GM18505 (cell line): ENCODE data around the gene ACTL6B.
"Not testable (repeated sequence)": the region's sequence is repeated elsewhere in the genome, so short reads cannot be mapped to it uniquely, and the experiment has no call there.

Experiments used
- ATAC-seq: cut with Tn5 transposase; IDR thresholded peaks from one replicate; pipeline ENCODE4 v1.9.1; 2021; ENCODE audit not compliant: unreplicated experiment
- POLR2A ChIP-seq: IDR thresholded peaks from 4 replicates; pipeline ENCODE4 v1.6.1; 2011; ENCODE audit warnings: borderline replicate concordance; ENCODE audit not compliant: insufficient read depth, insufficient read length; ENCODE audit errors: extremely low read depth

Gene ACTL6B

DNA sequence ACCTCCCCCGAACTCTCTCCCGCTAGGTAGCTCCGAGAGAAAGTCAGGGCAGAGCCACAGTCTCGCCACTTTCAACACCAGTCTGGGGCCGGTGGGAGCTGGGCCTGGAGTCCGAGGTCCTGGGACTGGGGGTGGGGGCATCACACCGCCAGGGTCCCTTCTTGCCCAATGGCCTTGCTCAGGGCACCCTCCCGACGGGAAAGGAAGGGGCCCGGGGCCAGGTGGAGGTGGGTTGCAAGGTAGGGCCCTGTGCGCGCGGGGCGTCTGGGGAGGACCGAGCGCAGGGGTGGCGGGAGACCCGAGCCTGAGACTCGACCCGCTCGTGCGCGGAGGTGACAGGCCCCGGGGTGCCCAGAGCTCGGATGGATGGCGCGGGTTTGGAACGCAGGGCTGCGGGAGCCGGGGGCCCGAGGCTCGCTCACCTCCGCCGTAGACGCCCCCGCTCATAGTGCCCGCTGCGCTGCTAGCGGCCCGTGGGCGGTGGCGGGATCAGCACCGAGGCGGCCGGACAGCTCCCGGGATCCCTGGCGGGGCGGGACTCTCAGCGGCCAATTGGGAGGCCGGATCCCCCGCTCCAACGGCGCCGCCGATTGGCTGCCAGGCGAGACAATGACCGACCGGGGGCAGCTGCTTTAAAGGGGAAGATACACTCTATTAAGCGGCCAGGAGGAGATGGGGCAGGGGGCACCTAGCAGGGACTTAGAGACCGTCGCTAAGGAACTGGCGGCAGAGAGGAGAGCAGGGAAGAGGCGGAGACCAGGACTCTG, at the start of gene ACTL6B:
Gene ACTL6B (minus strand): TSS at position 541 of the 767 bp plus-strand sequence. CDS start 94 bp downstream, at position 447.
- no peak for TF ChIP-seq POLR2A
- no peak for ATAC-seq

DNA sequence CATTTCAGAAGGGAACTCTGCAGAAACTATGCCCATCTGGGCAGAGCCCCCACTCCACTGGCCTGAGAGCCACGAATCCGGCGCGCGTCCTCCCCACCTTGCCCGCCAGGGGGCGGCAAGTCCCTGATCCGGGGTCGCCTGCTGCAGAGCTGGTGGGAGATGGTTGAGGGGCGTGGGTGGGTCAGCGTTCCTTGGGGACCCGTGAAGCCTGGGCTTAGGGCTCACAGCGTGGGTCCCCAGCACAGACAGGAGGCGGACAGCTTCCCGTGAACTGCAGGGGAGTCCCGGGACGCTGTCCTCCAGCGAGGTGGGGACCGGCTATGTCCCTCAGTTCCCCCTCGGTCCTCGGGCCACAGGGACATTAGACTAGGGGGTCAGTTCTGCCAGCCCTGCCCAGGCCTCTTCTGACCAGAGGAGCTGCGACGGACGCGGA, 49.1 kb upstream of the ACTL6B start:
- no peak for TF ChIP-seq POLR2A
- ATAC-seq = peak; percentile 47

DNA sequence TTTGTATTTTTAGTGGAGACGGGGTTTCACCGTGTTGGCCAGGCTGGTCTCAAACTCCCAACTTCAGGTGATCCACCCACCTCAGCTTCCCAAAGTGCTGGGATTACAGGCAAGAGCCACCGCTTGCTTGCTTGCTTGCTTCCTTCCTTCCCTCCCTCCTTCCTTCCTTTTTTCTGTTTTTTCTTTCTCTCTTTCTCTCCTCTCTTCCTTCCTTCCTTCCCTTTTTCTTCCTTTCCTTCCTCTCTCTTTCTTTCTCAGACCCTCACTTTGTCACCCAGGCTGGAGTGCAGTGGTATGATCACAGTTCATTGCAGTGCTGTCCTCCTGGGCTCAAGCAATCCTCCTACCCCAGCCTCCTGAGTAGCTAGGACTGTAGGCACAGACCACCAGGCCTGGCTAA, 44.8 kb upstream of the ACTL6B start:
- not testable (repeated sequence) for ATAC-seq

DNA sequence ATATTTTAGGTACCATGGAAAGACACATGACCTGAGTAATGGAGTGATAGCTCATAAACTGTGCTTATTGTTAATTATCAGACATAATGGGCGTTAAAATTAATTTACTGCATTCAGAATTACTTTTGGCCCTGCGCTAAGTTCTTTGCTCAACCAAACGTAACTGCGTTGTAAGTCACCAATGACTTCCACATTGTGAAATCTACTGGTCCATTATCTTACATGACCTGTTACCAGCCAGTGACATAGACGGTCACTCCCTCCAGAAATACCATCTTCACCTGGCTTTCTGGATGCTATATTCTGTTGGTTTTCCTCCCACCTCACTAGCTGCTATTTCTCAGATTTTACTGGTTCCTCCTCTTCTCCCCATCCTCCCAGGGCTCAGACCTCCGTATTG, 42.8 kb upstream of the ACTL6B start:
- TF ChIP-seq POLR2A = no peak
- no peak for ATAC-seq

DNA sequence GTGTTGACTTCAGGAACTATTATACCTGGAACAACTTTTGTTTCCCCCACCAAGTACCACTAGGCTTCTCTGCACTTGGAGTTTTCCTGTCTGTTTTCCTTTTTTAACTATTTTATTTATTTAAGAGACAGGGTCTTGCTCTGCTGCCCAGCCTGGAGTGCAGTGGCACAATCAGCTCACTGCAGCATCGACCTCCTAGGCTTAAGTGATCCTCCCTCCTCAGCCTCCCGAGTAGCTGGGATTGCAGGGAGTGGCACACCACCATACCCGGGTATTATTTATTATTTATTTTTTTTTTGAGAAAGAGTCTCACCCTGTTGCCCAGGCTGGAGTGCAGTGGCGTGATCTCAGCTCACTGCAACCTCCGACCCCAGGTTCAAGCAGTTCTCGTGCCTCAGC, 39.9 kb upstream of the ACTL6B start:
- ATAC-seq = no peak
- TF ChIP-seq POLR2A = no peak

DNA sequence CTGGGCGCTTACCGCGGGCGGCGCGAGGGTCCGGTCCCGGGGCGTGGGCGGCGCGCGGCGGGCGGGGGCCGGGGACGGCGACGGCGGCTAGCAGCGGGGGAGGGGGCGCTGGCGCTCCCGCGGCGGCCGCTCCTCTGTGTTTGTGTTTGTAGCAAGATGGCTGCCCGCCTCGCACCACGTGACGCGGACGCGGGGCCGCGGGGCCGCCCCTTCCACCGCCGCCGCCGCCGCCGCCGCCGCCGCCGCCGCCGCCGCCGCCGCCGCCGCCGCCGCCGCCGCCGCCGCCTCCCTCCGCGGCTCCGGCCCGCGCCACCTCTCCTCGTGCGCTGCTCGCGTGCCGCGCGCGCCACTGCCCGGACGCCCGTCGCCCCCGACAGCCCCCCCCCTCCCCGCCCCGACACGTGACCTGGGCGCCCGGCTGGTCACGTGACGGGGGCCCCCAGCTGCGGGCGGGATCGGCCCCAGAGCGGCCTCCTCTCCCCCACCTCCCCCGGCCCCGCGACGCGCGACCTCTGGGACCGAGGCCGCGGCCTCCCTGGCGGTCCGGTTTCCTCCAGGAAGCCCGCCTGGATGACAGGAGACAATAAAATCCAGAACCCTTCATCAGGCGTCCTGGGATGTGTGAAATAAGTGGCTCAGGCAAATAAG, 38.0 kb upstream of the ACTL6B start, which contains the start of gene GIGYF1:
Gene GIGYF1 (minus strand): TSS at position 153 of the 648 bp plus-strand sequence. CDS start 6,012 bp downstream, outside the sequence.
- ATAC-seq = peak; percentile 40

DNA sequence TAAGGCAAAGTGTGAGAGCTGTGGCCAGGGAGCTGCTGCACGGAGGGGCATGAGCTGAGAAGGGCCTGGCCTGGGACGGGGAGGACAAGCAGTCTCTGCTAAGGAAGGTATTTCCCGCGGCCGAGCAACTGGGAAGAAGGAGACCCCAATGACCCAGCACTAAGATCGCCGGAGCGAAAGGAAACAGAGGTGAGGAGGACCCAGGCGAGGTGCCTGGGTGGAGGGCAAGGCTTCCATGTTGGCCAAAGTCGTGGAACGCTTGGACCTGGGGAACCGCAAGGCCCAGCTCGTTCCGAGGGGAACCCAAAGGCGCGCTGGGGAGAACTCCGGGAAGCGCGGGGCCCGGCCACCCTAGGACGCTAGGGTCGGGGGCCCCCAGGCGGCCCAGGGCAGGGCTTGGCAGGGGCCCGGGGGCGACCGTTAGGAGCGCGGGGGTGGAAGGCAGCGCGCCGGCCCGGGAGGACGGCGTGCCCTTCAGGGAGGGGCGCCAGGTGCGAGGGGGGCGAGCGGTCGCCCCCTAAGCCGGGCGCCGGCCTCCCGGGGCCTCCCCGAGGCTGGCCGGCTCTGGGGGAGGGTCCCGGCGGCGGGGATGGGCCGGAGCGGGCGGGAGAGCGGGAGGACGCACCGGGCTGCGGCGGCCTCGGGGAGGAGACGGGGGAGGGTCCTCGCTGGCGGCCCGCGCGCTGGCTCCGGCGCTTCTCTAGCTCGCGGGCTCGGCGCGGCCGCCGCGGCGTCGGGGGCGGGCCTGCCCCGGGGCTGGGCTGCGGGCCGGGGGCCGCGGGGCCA, 37.3 kb upstream of the ACTL6B start:
- no peak for TF ChIP-seq POLR2A
- ATAC-seq = peak; percentile 31

More for the DNA sequence above, 38.0 kb upstream of the ACTL6B start, which contains the start of gene GIGYF1:
- no peak for TF ChIP-seq POLR2A

DNA sequence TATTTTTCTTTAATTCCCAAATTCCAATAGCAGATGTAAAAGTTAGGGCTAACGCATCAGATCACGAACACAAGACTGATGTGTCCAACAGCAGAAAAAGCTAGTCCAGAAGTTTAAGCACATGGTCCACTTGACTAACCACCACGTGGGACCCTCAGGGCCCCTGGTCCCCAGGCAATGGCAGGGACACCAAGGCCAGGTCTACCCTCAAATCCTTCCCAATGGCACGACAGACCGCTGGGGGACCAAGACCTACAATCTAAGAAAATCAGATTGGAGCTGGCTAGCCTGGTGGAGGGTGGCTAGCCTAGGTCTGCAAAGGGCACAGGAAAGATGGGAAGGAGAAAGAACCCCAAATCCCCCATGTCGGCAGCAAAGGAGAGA, 36.3 kb upstream of the ACTL6B start:
- no peak for TF ChIP-seq POLR2A
- ATAC-seq = no peak

DNA sequence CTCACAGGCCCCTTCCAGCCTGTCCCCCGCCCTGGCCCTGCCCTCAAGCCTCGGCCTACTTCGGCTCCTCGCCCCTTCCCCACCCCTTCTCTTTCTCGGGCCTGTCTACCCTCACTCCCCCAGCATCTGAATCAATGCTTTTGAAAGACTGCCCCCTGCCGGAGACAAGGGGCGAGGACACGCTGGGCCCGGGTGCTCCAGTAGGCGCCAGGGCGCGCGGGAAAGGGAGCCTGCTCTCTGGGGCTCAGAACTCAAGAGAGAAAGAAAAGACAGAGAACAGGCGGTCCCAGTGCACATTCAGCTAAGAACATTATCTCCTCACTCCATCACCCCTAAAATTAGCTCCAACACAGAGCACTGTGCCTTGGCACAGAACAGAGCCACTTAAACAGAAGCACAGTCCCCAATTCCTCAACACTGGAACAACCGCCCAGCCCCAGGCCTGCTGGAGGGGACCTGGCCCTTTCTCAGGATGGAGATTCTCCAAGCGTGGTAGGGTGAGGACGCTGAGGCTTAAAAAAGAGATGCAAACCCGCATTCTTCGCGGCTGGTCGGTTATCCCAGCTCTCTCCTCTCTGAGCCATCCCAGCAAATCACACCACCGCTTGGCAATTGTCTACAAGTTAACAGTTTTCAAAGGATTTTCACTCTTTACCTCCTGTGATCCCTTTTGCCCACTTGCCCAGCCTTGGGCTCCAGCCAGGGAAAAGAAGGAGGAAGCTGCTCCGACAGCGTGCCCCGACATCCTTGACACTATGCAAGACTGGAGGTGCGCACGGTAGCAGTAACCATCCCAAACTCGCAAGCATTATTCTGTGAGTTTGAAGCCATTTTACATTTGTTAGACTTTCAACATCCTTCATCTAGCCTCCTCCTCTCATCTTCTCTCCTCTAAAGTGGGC, 35.7 kb upstream of the ACTL6B start:
- no peak for ATAC-seq
- TF ChIP-seq POLR2A = no peak

DNA sequence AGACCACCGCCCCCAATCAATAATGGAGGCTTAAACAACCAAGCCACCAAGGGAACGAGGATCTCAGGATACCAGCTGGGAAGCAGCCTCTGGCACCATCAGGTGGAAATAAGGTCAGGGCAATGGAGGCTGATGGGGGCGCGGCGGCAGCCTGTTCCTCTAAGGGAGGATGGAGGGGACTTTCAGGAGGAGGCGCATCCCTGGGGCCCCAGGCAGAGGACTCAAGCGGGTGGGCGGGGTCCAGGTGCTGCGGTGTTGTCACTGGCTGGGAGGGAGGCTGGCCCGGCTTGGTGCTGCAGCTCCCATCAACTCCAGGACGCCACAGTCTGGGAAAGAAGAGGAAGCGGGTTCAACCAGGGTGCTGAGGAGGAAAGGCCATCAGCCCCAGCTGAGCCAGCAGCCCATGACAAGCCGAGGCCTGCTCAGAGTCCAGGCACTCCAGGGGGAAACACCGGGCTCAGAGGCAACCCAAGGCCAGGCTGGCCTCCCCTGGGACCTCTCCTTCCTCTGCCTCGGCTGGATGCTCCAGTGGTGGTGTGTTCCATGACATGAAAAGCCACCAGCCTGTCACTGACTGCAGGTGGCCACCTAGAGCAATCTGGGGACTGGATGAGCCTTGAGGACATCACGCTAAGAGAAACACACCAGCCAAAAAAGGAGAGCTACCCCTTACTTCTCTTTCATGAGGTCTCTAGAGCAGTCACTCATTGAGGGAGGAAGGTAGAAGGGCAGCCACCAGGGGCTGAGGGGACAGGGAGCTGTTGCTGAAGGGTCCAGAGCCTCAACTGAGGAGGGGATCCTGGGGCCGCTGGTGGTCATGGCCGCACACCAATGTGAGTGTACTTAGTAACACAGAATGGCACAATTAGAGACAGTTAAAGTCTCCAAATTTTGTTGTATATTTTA, 33.2 kb upstream of the ACTL6B start:
- no peak for TF ChIP-seq POLR2A
- ATAC-seq = no peak

DNA sequence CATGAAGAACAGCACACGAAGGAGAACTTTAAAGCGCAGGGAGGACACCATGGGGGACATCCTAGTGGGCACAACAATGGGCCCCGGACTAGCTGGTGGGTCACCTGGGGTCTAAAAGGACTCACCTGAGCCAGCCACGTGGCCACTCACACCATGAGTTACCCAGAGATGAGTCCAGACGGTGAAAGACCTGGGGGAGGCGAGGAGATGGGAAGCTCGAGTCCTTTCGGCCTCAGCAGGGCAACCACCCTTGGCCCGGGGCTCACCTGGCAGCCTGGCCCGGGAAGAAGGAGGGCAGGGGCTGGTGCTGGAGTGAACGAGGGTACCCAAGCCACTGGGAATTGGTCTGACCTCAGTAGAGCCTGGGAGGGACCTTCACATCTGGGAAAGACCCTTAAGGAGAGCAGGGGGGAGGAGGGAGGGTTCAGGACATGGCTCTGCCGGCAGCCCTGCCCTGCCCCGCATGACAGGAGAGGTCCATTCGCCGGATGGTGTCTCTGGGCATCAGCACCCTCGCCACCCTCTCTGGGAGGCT, 32.1 kb upstream of the ACTL6B start:
- no peak for TF ChIP-seq POLR2A
- no peak for ATAC-seq
